Measurements from ENCODE around the gene ASPA.

The ASPA gene

GRCh38 chr17:3539881-3540540, 64.2 kb downstream of the ASPA start:
- Mint-ChIP-seq H3K27ac (no peak overlapping the region), H3K9me3 (no peaks in the 10 kb centered on the region), H3K4me1 (no peaks in the 10 kb centered on the region), H3K36me3 (no peaks in the 10 kb centered on the region), H3K27me3 (no peaks in the 10 kb centered on the region), H3K4me3 (no peak overlapping the region)

- no peaks in the 10 kb centered on the region for H3K27me3 Mint-ChIP-seq
- H3K4me3 Mint-ChIP-seq: no peak overlapping the region
- H3K36me3 Mint-ChIP-seq: no peaks in the 10 kb centered on the region
- no peak overlapping the region for H3K27ac Mint-ChIP-seq
- H3K4me1 Mint-ChIP-seq: no peaks in the 10 kb centered on the region
- no peaks in the 10 kb centered on the region for H3K9me3 Mint-ChIP-seq
Observed at GRCh38 chr17:3542410-3543088, 66.8 kb downstream of the ASPA start.

- Mint-ChIP-seq H3K27ac (no peak overlapping the region), H3K4me3 (no peak overlapping the region), H3K9me3 (no peaks in the 10 kb centered on the region), H3K4me1 (no peaks in the 10 kb centered on the region), H3K27me3 (no peaks in the 10 kb centered on the region), H3K36me3 (no peaks in the 10 kb centered on the region)
Observed at GRCh38 chr17:3543453-3543852, 67.7 kb downstream of the ASPA start.

- H3K36me3 Mint-ChIP-seq: no peaks in the 10 kb centered on the region
- no peaks in the 10 kb centered on the region for H3K4me1 Mint-ChIP-seq
- H3K4me3 Mint-ChIP-seq: no peak overlapping the region
- H3K27me3 Mint-ChIP-seq: no peaks in the 10 kb centered on the region
- H3K27ac Mint-ChIP-seq: no peak overlapping the region
- H3K9me3 Mint-ChIP-seq: no peaks in the 10 kb centered on the region
Observed at GRCh38 chr17:3544365-3544764, 68.6 kb downstream of the ASPA start.

- Mint-ChIP-seq H3K27ac (no peak overlapping the region), H3K4me3 (no peak overlapping the region)
Observed at GRCh38 chr17:3545151-3545550, 69.4 kb downstream of the ASPA start.

GRCh38 chr17:3546521-3546920, 70.7 kb downstream of the ASPA start:
- no peaks in the 10 kb centered on the region for H3K9me3 Mint-ChIP-seq
- H3K27ac Mint-ChIP-seq: no peak overlapping the region
- no peaks in the 10 kb centered on the region for H3K4me1 Mint-ChIP-seq
- no peak overlapping the region for H3K4me3 Mint-ChIP-seq
- no peaks in the 10 kb centered on the region for H3K36me3 Mint-ChIP-seq
- H3K27me3 Mint-ChIP-seq: no peaks in the 10 kb centered on the region

More at GRCh38 chr17:3545151-3545550, 69.4 kb downstream of the ASPA start:
- H3K9me3 Mint-ChIP-seq: no peaks in the 10 kb centered on the region
- no peaks in the 10 kb centered on the region for H3K27me3 Mint-ChIP-seq
- no peaks in the 10 kb centered on the region for H3K4me1 Mint-ChIP-seq
- no peaks in the 10 kb centered on the region for H3K36me3 Mint-ChIP-seq

GRCh38 chr17:3546997-3547396, 71.2 kb downstream of the ASPA start:
- Mint-ChIP-seq H3K4me3 (no peak overlapping the region), H3K27me3 (no peaks in the 10 kb centered on the region), H3K27ac (no peak overlapping the region)

GRCh38 chr17:3547628-3548027, 71.8 kb downstream of the ASPA start:
- Mint-ChIP-seq H3K9me3 (no peaks in the 10 kb centered on the region), H3K27me3 (no peaks in the 10 kb centered on the region), H3K27ac (no peak overlapping the region), H3K4me3 (no peak overlapping the region), H3K36me3 (no peaks in the 10 kb centered on the region), H3K4me1 (no peaks in the 10 kb centered on the region)

More at GRCh38 chr17:3546997-3547396, 71.2 kb downstream of the ASPA start:
- H3K9me3 Mint-ChIP-seq: no peaks in the 10 kb centered on the region
- H3K4me1 Mint-ChIP-seq: no peaks in the 10 kb centered on the region
- no peaks in the 10 kb centered on the region for H3K36me3 Mint-ChIP-seq

GRCh38 chr17:3549610-3550162, 73.9 kb downstream of the ASPA start:
- no peaks in the 10 kb centered on the region for H3K4me1 Mint-ChIP-seq
- H3K36me3 Mint-ChIP-seq: no peaks in the 10 kb centered on the region
- no peaks in the 10 kb centered on the region for H3K27me3 Mint-ChIP-seq
- H3K4me3 Mint-ChIP-seq: no peak overlapping the region
- no peaks in the 10 kb centered on the region for H3K9me3 Mint-ChIP-seq
- no peak overlapping the region for H3K27ac Mint-ChIP-seq

- Mint-ChIP-seq H3K9me3 (no peaks in the 10 kb centered on the region), H3K4me3 (no peak overlapping the region), H3K4me1 (no peaks in the 10 kb centered on the region), H3K27me3 (no peaks in the 10 kb centered on the region), H3K36me3 (no peaks in the 10 kb centered on the region), H3K27ac (no peak overlapping the region)
Observed at GRCh38 chr17:3551189-3551588, 75.4 kb downstream of the ASPA start.

- Mint-ChIP-seq H3K9me3 (no peaks in the 10 kb centered on the region), H3K27me3 (no peaks in the 10 kb centered on the region), H3K27ac (no peak overlapping the region), H3K4me1 (peaks cover 3% of the 10 kb centered on the region), H3K4me3 (no peak overlapping the region), H3K36me3 (no peaks in the 10 kb centered on the region)
Observed at GRCh38 chr17:3552916-3553315, 77.1 kb downstream of the ASPA start.
